Mucosa of gallbladder (tissue), 1 donor: ENCODE measurements around the gene PGM2. TPM values are rescaled to one million over a fixed set of nuclear protein-coding genes. Genes with fewer than 3 reads are reported as not detected.
"Not testable (repeated sequence)": the region's sequence is repeated elsewhere in the genome, so short reads cannot be mapped to it uniquely, and the experiment has no call there.

Source experiments
- DNase-seq: peaks from one replicate; pipeline ENCODE4 v3.0.0-alpha.2; 2020; ENCODE audit warnings: low spot score
- total RNA-seq: library from RNA; stranded (reverse); gene quantifications from one replicate; pipeline ENCODE4 v1.2.1, GENCODE V29; 2021
- donor health status: DM: no; HTN: no; CAD: no.

The PGM2 gene
- total RNA-seq, 1 donor from 2014 or later, result 37.3 TPM

DNA sequence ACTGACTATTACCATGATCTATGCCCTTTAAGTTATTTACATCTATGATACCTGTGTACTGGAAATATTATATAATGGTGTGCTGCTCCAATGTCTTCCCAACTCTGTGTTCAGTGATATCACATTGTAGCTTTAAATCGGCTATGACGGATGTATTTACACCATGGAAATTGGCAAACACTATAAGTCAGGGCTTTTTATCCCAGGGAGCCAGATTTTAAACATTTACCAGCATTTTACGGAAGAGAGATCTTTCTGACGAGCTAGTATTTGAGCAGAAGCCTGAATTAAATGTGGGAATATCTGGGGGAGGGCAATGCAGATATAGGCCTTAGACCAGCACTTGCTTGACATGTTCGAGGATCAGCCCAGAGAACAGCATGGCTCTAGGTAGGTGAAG, 7.7 kb upstream of the PGM2 start:
- DNase-seq, result no peak

DNA sequence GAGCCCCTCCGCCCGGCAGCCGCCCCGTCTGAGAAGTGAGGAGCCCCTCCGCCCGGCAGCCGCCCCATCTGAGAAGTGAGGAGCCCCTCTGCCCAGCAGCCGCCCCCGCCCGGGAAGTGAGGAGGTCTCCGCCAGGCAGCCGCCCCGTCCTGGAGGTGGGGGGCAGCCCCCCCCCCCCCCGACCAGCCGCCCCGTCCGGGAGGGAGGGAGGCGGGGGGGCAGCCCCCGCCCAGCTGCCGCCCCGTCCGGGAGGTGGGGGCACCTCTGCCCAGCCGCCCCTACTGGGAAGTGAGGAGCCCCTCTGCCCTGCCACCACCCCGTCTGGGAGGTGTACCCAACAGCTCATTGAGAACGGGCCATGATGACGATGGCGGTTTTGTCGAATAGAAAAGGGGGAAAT, 6.0 kb upstream of the PGM2 start:
- not testable (repeated sequence) for DNase-seq

DNA sequence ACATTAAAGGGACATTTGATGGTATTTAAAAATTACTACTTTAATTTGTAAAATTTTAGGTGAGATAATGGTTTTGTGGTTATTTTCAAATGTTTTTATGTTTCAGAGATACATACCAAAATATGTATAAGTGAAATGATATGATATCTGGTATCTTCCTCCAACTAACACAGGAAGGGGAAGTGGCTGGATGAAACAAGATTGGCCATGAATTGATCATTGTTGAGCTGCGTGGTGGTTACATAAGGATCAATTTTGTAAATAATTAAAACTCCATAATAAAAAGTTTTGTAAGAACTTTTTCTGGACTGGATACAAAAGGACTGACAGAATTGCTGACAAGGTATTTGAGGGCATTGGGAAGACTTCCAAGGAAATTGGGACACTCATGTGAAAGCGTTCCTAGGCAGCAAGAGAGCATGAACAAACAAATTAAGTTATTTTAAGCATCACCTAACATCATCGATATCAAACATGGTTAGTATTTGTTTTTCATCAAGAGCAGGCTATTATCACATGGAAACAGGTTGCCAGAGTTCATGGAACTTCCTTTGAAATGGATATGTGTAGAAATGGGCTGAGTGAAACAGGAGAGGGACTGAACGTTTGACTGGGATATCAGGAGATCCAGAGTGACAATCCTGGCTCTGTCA, 4.4 kb upstream of the PGM2 start:
- peak; percentile 63 for DNase-seq

DNA sequence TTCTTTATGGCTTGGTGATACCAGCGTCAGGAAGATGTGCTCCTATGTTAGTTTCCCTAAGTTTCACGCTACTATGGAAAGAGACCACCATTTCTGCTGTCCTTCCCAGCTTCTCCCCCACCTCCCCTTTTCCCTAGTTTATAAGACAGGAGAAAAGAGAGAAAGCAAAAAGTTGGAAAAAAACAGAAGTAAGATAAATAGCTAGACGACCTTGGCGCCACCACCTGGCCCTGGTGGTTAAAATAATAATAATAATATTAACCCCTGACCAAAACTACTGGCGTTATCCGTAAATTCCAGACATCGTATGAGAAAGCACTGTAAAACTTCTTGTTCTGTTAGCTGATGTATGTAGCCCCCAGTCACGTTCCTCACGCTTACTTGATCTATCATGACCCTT, 985 bp upstream of the PGM2 start:
- not testable (repeated sequence) for DNase-seq

DNA sequence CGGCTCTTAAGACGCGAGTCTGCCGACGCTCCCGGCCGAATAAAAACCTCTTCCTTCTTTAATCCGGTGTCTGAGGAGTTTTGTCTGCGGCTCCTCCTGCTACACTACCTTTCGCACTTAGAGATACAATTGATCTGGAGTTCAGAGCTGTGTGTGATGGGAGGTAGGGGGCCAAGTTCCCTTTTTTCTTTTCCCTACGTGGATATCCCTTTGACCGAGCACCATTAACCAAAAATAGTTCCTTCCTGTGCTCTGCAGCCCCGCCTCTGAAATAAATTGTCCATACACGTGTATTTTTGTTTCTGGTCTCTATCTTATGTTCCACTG, 555 bp upstream of the PGM2 start:
- DNase-seq, result no peak

DNA sequence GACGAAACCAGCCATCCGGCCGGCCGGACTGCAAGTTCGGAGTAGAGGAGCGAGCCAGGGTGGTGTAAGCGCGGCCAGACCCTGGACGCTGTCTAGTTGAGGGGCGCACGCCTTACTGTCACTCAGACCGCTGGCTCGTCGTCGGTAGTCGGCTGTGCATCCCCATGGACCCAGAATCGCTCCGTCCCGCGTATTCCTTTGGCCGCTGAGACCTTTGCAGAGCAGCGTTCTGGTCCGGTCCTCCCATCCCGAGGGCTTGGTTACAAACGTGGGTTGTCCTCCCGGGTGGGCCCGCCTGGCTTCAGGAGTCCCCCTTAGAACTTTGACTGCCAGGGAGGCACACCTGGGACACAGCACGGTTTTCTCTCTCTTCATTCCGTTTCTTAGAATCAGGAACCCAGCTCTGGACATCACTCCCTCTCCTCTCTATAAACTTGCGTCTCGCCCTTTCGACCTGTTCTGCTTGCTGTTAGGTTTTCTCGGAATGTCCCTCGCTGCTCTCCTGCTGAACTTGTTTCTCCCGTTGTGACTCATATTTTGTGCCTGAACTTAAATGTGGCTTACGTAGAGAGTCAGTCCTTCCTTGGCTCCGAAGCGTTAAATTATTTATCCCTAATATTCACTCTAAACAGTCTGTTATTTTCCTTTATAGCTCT, 672 bp downstream of the PGM2 start:
- DNase-seq, result no peak

DNA sequence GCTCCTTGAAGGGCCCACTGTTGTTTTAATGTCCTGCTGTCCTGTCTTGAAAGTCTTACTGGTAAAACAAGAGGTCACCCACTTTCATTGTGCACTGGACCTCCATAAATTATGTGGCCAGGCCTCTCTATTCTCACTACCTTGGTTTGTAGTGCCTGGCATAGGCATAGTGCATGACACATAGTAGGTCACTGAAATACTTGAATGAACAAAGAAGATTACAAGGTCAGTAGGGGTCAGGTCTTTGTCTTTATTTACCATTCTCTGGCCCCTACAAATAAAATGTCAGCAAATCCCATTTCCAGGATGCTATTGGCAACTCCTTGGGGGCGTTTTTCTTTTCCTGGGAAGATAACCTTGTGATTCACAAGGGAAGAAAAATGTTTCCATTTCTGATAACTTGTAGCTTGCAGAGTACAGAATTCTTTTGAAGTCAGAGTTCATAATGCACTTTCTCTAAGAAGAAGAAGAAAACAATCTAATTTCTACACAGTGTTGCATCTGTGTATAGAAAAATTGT, 1.4 kb downstream of the PGM2 start:
- no peak for DNase-seq

DNA sequence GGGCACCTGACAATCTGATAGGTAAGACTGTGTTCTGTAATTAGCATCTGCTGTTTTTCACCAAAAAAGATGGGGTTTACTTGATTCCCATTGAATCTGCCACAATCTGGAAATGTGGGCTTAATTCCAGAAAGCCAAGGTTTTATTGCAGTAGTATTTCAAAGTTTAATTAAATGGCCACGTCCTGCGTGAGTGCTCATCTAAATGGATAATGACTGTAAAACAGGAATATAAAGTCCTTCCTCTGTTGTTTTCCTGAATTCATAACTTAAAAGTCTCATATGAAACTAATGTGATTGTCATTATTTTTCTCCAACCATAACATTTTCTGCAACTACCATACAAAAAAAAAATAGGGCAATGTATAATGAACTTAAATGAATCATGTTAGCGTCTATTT, 2.4 kb downstream of the PGM2 start:
- no peak for DNase-seq

DNA sequence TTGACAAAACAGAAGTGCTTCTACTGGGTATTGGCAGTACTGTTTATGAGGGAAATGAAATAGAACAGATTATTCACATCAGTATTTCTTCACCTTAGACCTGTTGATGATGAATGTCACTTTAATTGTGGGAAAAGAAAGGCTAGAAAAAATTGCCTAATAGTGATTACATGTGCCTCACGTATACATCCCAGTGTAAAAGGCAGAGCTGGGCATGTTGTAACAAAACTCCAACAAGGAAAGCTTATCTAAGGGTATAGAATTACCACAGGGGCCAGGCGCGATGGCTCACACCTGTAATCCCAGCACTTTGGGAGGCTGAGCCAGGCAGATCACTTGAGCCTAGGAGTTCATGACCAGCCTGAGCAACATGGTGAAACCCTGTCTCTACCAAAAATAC, 4.2 kb downstream of the PGM2 start:
- no peak for DNase-seq

DNA sequence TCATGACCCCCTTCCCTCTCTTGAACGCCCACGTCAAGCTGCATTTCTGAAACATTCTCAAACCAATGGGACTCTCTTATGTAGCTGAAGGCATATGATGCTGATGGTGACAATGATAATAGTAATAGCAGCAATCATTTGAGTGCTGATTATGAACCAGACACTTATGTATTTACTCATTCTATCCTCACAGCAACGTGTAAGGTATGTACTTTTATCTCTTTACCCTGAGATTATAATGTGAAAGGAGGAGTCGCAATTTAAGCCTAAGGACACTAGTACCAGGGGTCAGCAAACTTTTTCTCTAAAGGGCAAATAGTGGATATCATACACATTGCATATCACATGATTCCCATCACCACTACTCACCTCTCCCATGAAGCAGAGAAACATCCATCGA, 8.5 kb downstream of the PGM2 start:
- DNase-seq, result no peak

DNA sequence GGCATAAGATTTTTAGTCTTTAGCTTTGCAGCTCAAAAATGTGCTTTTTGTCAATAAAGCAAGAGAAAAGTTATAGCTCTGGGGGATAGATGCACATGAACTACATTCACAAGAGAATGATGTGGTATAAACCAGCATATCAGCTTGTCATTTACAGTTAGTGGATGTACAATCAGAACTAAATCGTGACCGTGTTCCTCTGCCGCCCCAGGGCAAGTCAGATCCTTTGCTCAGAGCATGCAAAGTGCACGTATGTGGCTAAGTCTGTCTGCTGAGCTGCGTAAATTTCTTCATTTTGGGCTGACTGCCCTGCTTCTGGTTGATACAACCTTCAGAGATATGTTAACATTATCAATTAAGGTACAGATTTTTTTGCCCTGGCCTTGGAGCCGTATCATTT, 9.3 kb downstream of the PGM2 start:
- no peak for DNase-seq

DNA sequence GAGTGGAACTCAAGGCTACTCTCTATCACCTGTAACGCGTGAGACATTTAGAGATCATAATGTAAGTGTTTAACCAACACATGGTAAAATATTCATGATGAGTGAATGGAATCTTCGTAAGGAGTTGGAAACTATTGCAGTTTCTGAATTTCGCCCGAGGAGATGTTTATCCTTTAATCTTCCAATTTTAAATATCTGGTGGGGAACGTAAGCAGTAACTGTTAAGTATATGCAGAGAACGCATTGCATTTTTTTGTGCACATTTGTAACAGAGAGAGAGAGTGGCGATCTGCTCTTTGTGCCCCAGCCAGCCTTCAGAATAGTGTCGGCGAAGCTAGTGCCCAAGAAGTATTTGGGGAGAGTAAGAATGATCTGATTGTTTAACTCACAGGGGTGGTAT, 9.8 kb downstream of the PGM2 start:
- DNase-seq, result no peak

DNA sequence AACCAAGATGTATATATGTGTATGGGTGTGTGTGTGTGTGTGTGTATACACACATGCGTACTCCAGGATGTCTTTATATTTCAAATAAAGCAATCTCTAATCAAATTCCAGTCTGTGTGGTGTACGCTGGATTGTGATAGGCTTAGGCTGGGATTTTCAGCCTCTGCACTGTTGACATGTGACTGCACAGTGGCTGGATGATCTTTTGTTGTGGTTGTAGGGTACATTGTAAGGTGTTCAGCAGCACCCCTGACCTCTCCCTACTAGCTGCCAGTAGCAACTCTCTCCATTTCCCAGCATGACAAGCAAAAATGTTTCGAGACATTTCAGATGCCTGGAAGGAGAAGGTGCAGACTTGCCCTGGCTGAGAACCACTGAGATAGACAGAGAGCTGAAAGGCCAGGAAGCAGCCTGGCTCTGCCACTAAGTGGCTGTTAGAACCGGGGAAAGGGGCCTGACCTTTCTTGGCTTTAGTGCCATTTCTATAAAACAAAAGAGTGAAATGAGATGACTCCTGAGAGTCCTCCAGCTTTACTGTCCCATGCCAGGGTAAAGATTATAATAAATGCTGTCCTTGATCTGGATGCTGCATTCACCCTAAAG, 10.5 kb downstream of the PGM2 start:
- DNase-seq, result no peak

DNA sequence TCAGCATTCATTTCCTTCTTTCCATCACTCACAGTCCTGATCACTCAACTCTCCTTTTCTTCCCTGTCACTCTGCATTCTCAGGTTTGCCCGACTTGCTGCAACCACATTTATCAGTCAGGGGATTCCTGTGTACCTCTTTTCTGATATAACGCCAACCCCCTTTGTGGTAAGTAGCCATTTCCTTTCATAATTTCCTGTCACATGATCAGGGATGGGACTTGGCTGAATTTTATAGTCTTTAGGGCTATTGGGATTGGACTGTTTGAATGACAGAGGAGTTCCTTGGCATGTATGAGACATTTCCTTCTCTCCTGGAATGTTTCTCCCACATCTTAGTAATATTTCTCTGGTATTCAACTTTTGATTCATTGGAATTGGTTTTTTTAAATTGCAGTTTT, 11.0 kb downstream of the PGM2 start:
- no peak for DNase-seq

DNA sequence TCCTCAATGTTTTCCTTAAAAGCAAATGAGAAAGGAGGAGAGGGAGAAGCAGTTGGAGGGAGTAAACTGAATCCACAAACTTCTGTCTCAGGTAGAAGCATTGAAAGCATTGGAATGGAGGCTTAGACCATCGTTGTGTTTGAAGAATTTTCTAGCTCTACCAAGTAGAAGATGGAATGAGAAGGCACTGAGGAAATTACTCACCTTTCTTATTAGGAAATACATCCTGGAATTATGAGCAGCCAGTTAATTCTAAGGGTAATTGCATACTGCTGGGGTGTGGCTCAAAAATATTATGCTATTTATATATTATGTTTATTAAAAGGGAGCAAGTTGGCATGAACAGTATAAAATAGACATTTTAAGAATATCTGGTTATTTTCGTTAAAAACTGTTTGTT, 12.9 kb downstream of the PGM2 start:
- no peak for DNase-seq

DNA sequence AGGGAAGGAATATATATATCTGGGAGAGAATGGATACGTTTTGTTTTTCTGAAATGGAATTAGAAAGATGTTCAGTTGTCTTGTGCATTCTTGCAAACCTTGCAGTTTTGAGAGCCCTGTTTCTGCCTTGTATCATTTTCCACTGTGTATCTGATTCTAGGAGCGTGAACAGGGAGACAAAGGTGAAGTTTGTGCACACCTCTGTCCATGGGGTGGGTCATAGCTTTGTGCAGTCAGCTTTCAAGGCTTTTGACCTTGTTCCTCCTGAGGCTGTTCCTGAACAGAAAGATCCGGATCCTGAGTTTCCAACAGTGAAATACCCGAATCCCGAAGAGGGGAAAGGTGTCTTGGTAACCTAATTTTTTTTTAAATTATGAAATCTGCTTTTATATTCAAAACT, 17.7 kb downstream of the PGM2 start:
- no peak for DNase-seq

DNA sequence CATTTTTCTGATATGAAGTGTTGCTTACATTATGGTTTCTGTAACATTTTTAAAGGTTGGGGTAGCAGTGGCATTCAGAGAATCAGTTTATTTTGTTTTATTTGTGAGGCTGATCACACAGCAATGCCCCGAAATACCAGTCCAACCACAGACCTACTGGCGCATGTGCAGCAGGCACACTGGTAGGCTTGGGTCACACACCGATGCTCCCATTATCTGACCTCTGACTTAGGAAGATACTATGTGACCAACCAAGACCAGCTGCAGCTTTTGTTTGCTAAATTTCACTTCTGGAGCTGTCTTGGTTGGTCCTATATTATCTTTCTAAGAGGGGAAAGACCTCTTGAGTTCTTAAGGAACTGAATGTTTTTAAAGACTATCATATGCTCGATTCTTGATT, 18.7 kb downstream of the PGM2 start:
- no peak for DNase-seq

DNA sequence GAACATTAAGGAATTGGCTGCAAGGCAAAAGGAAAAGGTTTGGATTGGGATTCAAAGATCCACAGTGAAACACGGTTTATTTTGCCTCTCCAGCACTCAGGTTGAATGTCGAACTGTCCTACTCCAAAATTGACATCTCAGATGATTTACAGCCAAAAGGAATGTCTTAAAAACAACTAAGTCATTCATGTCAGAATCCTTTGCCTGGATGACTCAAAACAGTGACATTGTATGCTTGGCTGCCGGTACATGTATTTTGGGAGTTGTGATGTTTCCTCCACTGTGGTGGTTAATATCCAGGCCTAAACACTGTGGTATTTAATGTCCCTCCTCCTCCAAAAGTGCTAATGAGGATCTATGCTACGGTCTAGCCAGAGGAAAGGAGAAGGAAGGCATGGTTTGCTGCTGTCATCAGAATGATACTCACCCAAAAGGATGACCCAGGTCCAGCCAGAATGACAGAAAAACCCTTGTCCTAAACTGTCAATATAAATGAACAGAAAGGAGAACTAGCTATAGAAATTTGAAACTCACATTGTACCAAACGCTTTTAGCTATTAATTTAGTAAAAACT, 20.9 kb downstream of the PGM2 start:
- DNase-seq, result no peak

DNA sequence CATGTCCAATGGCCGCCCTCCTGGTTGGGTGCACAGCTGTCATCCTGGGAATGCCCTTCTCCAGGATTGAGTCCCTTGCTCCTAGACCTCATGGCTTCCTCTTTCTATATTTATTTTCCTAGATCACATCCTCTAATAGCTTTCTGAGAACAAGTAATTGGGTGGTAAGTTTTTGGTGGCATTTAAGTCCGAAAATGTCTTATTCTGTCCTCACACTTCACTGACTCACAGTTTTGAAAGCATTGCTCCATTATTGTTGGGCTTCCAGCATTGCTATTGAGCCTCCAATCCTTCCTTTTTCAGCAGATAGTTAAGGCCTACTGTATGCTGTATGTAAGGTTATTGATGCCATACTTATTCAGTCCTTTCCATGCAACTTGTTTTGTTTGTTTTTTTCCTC, 25.9 kb downstream of the PGM2 start:
- no peak for DNase-seq

DNA sequence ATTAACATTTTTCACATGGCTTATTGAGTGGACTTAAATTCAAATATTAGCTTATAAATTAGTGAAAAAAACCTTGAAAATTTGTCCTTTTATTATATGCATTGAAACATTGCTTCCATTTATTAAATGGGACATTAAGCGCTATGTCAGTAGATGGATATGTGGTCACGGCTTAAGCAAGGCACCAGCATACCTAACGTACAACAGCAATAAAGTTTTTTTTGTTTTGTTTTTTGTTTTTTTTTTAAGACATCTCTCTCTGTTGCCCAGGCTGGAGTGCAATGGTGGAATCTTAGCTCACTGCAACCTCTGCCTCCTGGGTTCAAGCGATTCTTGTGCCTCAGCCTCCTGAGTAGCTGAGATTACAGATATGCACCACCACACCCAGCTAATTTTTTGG, 31.6 kb downstream of the PGM2 start:
- DNase-seq, result no peak

DNA sequence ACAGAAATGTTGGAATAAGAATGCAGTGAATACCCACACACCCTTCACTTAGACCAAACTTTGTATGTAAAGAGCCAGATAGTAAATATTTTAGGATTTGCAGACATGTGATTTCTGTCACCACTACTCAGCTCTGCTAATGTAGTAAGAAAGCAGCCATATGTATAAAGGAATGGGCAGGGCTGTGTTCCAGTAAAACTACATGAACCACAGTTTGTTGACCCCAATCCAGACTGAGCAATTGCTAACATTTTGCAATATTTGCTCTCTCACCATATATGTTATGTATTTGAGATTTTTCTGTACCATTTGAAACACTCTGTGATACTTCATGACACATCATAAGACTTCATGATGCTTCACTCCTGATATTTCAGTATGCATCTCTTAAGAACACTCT, 32.4 kb downstream of the PGM2 start:
- DNase-seq, result no peak

DNA sequence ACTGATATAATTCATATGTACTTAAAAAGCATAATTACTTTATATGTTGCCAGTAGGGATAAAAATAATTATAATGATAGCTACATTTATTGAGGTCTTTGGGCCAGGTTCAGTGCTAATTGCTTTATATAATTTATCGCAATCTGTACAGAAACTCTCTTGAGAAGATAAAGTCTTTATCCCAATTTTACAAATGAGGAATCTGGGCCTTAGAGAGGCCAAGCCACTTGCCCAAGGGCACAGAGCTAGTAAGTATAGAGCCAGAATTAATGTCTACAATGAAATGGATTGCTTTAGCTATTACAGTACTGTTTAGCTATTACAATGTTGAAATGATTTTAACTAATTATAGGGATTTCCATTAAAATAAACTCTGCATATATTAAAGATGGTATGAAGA, 33.8 kb downstream of the PGM2 start:
- no peak for DNase-seq

DNA sequence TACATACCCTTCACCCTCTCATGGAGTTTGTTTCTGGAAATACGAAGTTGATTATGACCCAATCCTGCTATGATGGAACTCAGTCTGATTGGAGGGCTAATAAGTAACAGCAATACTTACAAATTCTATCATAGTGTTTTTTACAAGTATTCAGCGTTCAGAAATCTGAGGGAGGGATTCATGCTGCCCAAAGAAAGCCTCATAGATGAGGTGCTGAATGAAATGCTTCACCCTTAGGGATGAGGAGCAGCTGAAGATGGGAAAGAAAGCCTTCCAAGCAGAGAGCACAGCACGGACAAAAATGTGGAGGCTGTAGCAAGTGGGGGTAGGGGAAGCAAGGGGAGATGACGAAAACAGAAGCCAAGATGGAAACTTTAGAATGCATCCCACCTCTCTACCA, 36.5 kb downstream of the PGM2 start:
- DNase-seq, result no peak
